Measurements from ENCODE around the gene SLC5A4.

DNA sequence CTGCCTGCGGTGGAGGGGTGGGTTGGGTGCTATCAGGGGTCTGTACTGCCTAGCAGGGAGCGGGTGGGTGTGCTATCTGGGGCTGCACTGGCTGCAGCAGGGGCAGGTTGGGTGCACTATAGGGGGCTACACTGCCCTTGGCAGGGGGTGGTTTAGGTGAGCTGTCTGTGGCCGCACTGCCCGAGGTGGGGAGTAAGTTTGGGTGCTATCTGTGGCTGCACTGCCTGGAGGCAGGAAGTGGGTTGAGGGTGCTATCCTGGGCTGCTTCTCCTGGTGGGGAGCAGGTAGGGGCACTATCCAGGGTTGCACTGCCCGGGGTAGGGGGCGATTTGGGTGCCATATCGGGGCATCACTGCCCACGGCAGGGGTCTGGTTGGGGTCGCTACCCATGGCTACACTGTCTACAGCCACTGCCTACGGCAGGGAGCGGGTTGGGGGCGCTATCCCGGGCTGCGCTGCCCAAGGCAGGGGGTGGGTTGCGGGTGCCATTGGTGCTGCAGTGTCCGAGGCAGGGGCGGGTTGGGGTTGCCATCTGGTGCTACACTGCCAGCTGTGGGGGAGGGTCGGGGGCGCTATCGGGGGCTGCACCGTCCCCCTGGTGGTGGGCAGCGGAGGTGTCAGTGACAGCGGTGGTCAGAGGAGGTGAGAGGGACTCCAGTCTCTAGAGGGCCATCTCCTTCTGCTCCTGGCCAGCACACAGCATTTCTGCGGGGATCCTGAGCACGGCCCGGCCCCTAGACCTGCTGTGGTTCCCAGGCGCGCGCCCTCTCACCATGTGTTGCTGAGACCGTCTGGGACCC, 49.0 kb downstream of the SLC5A4 start:
- TF ChIP-seq, protein P1, sequence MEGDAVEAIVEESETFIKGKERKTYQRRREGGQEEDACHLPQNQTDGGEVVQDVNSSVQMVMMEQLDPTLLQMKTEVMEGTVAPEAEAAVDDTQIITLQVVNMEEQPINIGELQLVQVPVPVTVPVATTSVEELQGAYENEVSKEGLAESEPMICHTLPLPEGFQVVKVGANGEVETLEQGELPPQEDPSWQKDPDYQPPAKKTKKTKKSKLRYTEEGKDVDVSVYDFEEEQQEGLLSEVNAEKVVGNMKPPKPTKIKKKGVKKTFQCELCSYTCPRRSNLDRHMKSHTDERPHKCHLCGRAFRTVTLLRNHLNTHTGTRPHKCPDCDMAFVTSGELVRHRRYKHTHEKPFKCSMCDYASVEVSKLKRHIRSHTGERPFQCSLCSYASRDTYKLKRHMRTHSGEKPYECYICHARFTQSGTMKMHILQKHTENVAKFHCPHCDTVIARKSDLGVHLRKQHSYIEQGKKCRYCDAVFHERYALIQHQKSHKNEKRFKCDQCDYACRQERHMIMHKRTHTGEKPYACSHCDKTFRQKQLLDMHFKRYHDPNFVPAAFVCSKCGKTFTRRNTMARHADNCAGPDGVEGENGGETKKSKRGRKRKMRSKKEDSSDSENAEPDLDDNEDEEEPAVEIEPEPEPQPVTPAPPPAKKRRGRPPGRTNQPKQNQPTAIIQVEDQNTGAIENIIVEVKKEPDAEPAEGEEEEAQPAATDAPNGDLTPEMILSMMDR (IDR thresholded peaks at IDR 0.05): no peak
- TF ChIP-seq POLR2A (IDR thresholded peaks at IDR 0.05): no peak

Data from tibial nerve (tissue), 3 donors.